IMR-90 (cell line): ENCODE measurements around the gene MAN1C1. TPM values are rescaled to one million over a fixed set of nuclear protein-coding genes. Genes with fewer than 3 reads are reported as not detected.

Experiments
- ATAC-seq: fragments of 200-7000 bp; cut with Tn5 transposase; 2 replicates; pipeline ENCODE4 v1.9.1; 2020; ENCODE audit warnings: low read depth, mild to moderate bottlenecking, moderate library complexity
- BruUV-seq: library from RNA; stranded (reverse); fragments of 400-500 nt; replicated peaks from 2 replicates; lab custom pipeline; 2021; lab: Mats Ljungman, UMichigan
- CTCF ChIA-PET: fragments of 300-600 bp; formaldehyde crosslinking; extraction: SDS; loops from one replicate; lab custom pipeline; 2021; ENCODE audit warnings: antibody characterized with exemption; lab: Yijun Ruan, JAX
- POLR2A ChIA-PET: fragments of 300-600 bp; sonication (Branson Sonifier 250); formaldehyde crosslinking; loops from one replicate; lab custom pipeline; 2022; ENCODE audit warnings: antibody characterized with exemption; ENCODE audit not compliant: unreplicated experiment; lab: Charles Lee
- DNase-seq: peaks from one replicate; pipeline ENCODE4 v3.0.0; 2013
- H2AFZ ChIP-seq: replicated peaks from 2 replicates; pipeline ENCODE3; 2013; ENCODE audit warnings: low read length, mild to moderate bottlenecking; ENCODE audit not compliant: poor library complexity
- H2AK5ac ChIP-seq: 2 replicates; pipeline ENCODE4 v1.6.1; 2013; ENCODE audit warnings: low read depth, low read length, inconsistent platforms
- H2AK9ac ChIP-seq: replicated peaks from 2 replicates; pipeline ENCODE3; 2013; ENCODE audit warnings: mild to moderate bottlenecking, low read depth, low read length, moderate library complexity; ENCODE audit not compliant: poor library complexity
- H2BK120ac ChIP-seq: 2 replicates; pipeline ENCODE4 v1.6.1; 2013; ENCODE audit warnings: low read depth, low read length, inconsistent platforms
- H2BK15ac ChIP-seq: 3 replicates; pipeline ENCODE4 v1.6.1; 2013; ENCODE audit warnings: low read depth, low read length, inconsistent platforms
- H2BK20ac ChIP-seq: 2 replicates; pipeline ENCODE4 v1.6.1; 2013; ENCODE audit warnings: low read depth, mild to moderate bottlenecking, inconsistent platforms, low read length, moderate library complexity
- H2BK5ac ChIP-seq: 2 replicates; pipeline ENCODE4 v1.6.1; 2013; ENCODE audit warnings: mild to moderate bottlenecking, low read depth, low read length, inconsistent platforms; ENCODE audit not compliant: poor library complexity, severe bottlenecking
- H3K14ac ChIP-seq: replicated peaks from 2 replicates; pipeline ENCODE4 v1.6.1; 2013; ENCODE audit warnings: low read depth, low read length, inconsistent platforms
- H3K18ac ChIP-seq: 2 replicates; pipeline ENCODE4 v1.6.1; 2013; ENCODE audit warnings: low read depth, low read length, control low read depth
- H3K23ac ChIP-seq: 2 replicates; pipeline ENCODE4 v1.6.1; 2013; ENCODE audit warnings: low read depth, low read length, inconsistent platforms
- H3K27ac ChIP-seq: 2 replicates; pipeline ENCODE4 v1.5.1; 2013; ENCODE audit warnings: mild to moderate bottlenecking, control low read depth, low read length; ENCODE audit not compliant: insufficient read depth
- H3K27me3 ChIP-seq: 2 replicates; pipeline ENCODE4 v1.6.1; 2013; ENCODE audit warnings: low read length; ENCODE audit not compliant: control insufficient read depth, insufficient read depth
- H3K36me3 ChIP-seq: 2 replicates; pipeline ENCODE4 v1.6.1; 2013; ENCODE audit warnings: low read length, mixed read lengths; ENCODE audit not compliant: control insufficient read depth, insufficient read depth
- H3K4ac ChIP-seq: 2 replicates; pipeline ENCODE4 v1.6.1; 2013; ENCODE audit warnings: low read depth, low read length, inconsistent platforms
- H3K4me1 ChIP-seq: 2 replicates; pipeline ENCODE4 v1.6.1; 2013; ENCODE audit warnings: low read length, mixed read lengths; ENCODE audit not compliant: control insufficient read depth, insufficient read depth
- H3K4me2 ChIP-seq: 2 replicates; pipeline ENCODE4 v1.6.1; 2013; ENCODE audit warnings: low read depth, mild to moderate bottlenecking, control low read depth, low read length, moderate library complexity
- H3K4me3 ChIP-seq: 2 replicates; pipeline ENCODE4 v1.5.1; 2013; ENCODE audit warnings: low read depth, mild to moderate bottlenecking, control low read depth, low read length, moderate library complexity; ENCODE audit not compliant: insufficient read depth
- H3K56ac ChIP-seq: 2 replicates; pipeline ENCODE4 v1.6.1; 2013; ENCODE audit warnings: low read length, inconsistent platforms; ENCODE audit not compliant: insufficient read depth; ENCODE audit errors: extremely low read depth
- H3K79me1 ChIP-seq, 2 experiments: 2 replicates each; pipeline ENCODE4 v1.6.1; 2013; ENCODE audit warnings: low read length in 2 of 2, inconsistent platforms in 1 of 2, low read depth in 1 of 2
- H3K9ac ChIP-seq: 2 replicates; pipeline ENCODE4 v1.6.1; 2013; ENCODE audit warnings: low read depth, low read length, control low read depth
- H3K9me1 ChIP-seq: 2 replicates; pipeline ENCODE4 v1.6.1; 2013; ENCODE audit warnings: low read length, inconsistent platforms; ENCODE audit not compliant: insufficient read depth
- H3K9me3 ChIP-seq: 2 replicates; pipeline ENCODE4 v1.6.1; 2013; ENCODE audit warnings: low read length; ENCODE audit not compliant: control insufficient read depth, insufficient read depth
- H4K20me1 ChIP-seq: 2 replicates; pipeline ENCODE4 v1.6.1; 2013; ENCODE audit warnings: low read length, inconsistent platforms; ENCODE audit not compliant: insufficient read depth
- H4K5ac ChIP-seq: 2 replicates; pipeline ENCODE4 v1.6.1; 2013; ENCODE audit warnings: mild to moderate bottlenecking, low read depth, low read length, control low read depth
- H4K8ac ChIP-seq, 2 experiments: 2 replicates each; pipeline ENCODE4 v1.6.1; 2013; ENCODE audit warnings: low read depth in 2 of 2, low read length in 2 of 2, control low read depth in 1 of 2, inconsistent platforms in 1 of 2
- H4K91ac ChIP-seq: 2 replicates; pipeline ENCODE4 v1.6.1; 2013; ENCODE audit warnings: low read depth, low read length, inconsistent platforms; ENCODE audit not compliant: insufficient read depth
- BHLHE40 ChIP-seq: fragments of 150-350 bp; IDR thresholded peaks from 2 replicates; pipeline ENCODE4 v1.6.1; 2016; ENCODE audit warnings: mild to moderate bottlenecking, low read depth, low read length
- CEBPB ChIP-seq: IDR thresholded peaks from 2 replicates; pipeline ENCODE4 v1.6.1; 2012; ENCODE audit warnings: low read depth, low read length, improper control_type of control experiment
- CHD1 ChIP-seq: IDR thresholded peaks from 2 replicates; pipeline ENCODE4 v1.6.1; 2012; ENCODE audit warnings: low read depth, low read length, improper control_type of control experiment
- ELK1 ChIP-seq: fragments of 150-350 bp; IDR thresholded peaks from 2 replicates; pipeline ENCODE4 v1.6.1; 2016; ENCODE audit warnings: low read depth, mild to moderate bottlenecking, low read length, moderate library complexity, borderline replicate concordance
- FOS ChIP-seq: fragments of 150-350 bp; IDR thresholded peaks from 2 replicates; pipeline ENCODE4 v1.6.1; 2016; ENCODE audit warnings: low read depth, low read length
- MAFK ChIP-seq: IDR thresholded peaks from 2 replicates; pipeline ENCODE4 v1.6.1; 2012; ENCODE audit warnings: low read depth, low read length, improper control_type of control experiment
- MAZ ChIP-seq: IDR thresholded peaks from 2 replicates; pipeline ENCODE4 v1.6.1; 2012; ENCODE audit warnings: low read depth, mild to moderate bottlenecking, low read length, improper control_type of control experiment, moderate library complexity, borderline replicate concordance
- MXI1 ChIP-seq: IDR thresholded peaks from 2 replicates; pipeline ENCODE4 v1.6.1; 2012; ENCODE audit warnings: low read depth, mild to moderate bottlenecking, low read length, moderate library complexity, borderline replicate concordance
- NFE2L2 ChIP-seq: fragments of 150-350 bp; IDR thresholded peaks from 2 replicates; pipeline ENCODE4 v1.6.1; 2016; ENCODE audit warnings: low read depth, mild to moderate bottlenecking, low read length
- POLR2A ChIP-seq: IDR thresholded peaks from 2 replicates; pipeline ENCODE4 v1.6.1; 2012; ENCODE audit warnings: mild to moderate bottlenecking, low read depth, low read length
- RAD21 ChIP-seq: IDR thresholded peaks from 2 replicates; pipeline ENCODE4 v1.6.1; 2012; ENCODE audit warnings: low read length, improper control_type of control experiment
- RCOR1 ChIP-seq: IDR thresholded peaks from 2 replicates; pipeline ENCODE4 v1.6.1; 2012; ENCODE audit warnings: mild to moderate bottlenecking, low read length, improper control_type of control experiment; ENCODE audit not compliant: insufficient replicate concordance
- RFX5 ChIP-seq: IDR thresholded peaks from 2 replicates; pipeline ENCODE4 v1.8.0; 2012; ENCODE audit warnings: low read depth, mild to moderate bottlenecking, low read length, moderate library complexity
- SMC3 ChIP-seq: fragments of 150-350 bp; IDR thresholded peaks from 2 replicates; pipeline ENCODE4 v1.6.1; 2016; ENCODE audit warnings: low read depth, mild to moderate bottlenecking, antibody characterized with exemption, low read length, moderate library complexity
- USF2 ChIP-seq: fragments of 150-350 bp; IDR thresholded peaks from 2 replicates; pipeline ENCODE4 v1.6.1; 2017; ENCODE audit warnings: mild to moderate bottlenecking, antibody characterized with exemption, low read length, low read depth
- WGBS, 2 experiments: methylation state at CpG; one replicate each; pipeline versions ENCODE4 v1.1.5 to v1.1.7; 2013; ENCODE audit warnings: missing lambda C conversion rate in 2 of 2; ENCODE audit not compliant: insufficient read length in 1 of 2; ENCODE audit errors: extremely low coverage in 2 of 2; 5-methylcytosine and 5-hydroxymethylcytosine counted together
- dilution Hi-C: fragments of 300-500 bp; cut with HindIII; formaldehyde crosslinking; loops from one replicate; pipeline ENCODE4 v1.14.3; 2018; ENCODE audit warnings: low sequenced_read_pairs; ENCODE audit not compliant: unreplicated experiment
- in situ Hi-C: fragments of 300-500 bp; cut with MboI; formaldehyde crosslinking; loops from 3 replicates; pipeline ENCODE4 v1.14.3; 2019; ENCODE audit warnings: low sequenced_read_pairs, inconsistent platforms, mixed read lengths
- intact Hi-C: fragments of 100-400 bp; cut with micrococcal nuclease; formaldehyde crosslinking; loops from 2 replicates; pipeline ENCODE4 v1.10.0; 2022
- polyA plus RNA-seq, 3 experiments: library from polyadenylated mRNA; depleted of rRNA; stranded (reverse); fragments of >200 nt; gene quantifications; 2 replicates each; pipeline ENCODE4 v1.2.3, GENCODE V29; 2012; ENCODE audit warnings: low replicate concordance in 1 of 3
- total RNA-seq: library from RNA; depleted of rRNA; stranded (reverse); fragments of >200 nt; gene quantifications from 2 replicates; pipeline ENCODE4 v1.2.3, GENCODE V29; 2012

MAN1C1 gene
- total and polyA plus RNA-seq, 2 of the 4 experiments (the other 2 are of a cell fraction): 3.2 to 11.3 TPM

- Histone ChIP-seq H2AFZ (no peak overlapping the region), H4K91ac (no peak overlapping the region), H4K8ac (no peak overlapping the region), H3K23ac (no peak overlapping the region), H3K56ac (no peak overlapping the region), H3K4me2 (no peak overlapping the region), H3K14ac (no peak overlapping the region), H3K27ac (no peak overlapping the region), H3K4me3 (no peak overlapping the region), H4K20me1 (no peaks in the 10 kb centered on the region), H2BK20ac (no peak overlapping the region), H2BK15ac (no peak overlapping the region), H3K27me3 (no peaks in the 10 kb centered on the region), H3K4ac (no peak overlapping the region), H3K4me1 (no peaks in the 10 kb centered on the region), H2BK5ac (no peak overlapping the region), H3K36me3 (peaks cover 20% of the 10 kb centered on the region; the same call in 1 of the 2 replicates), H2AK5ac (no peak overlapping the region), H3K9ac (no peak overlapping the region), H3K18ac (no peak overlapping the region), H2AK9ac (no peak overlapping the region), H3K79me1 (no peaks in the 10 kb centered on the region), H3K9me3 (no peaks in the 10 kb centered on the region), H2BK120ac (no peak overlapping the region), H3K9me1 (no peaks in the 10 kb centered on the region; the same call in 1 of the 2 replicates), H4K5ac (no peak overlapping the region)
- DNase-seq: no peak
- no peak for TF ChIP-seq RCOR1
- no peak for TF ChIP-seq ELK1
- TF ChIP-seq SMC3: no peak
- no peak for TF ChIP-seq RAD21
- TF ChIP-seq FOS: no peak
- TF ChIP-seq MXI1: no peak
- no peak for TF ChIP-seq RFX5
- no peak for TF ChIP-seq CHD1
- no peak for TF ChIP-seq USF2
- no peak for TF ChIP-seq BHLHE40
- TF ChIP-seq MAFK: no peak
- TF ChIP-seq MAZ: no peak
- no peak for TF ChIP-seq CEBPB
- TF ChIP-seq POLR2A: no peak
- TF ChIP-seq NFE2L2: no peak
- ChIA-PET POLR2A (no interaction called here), CTCF (no interaction called here)
- 71% methylated on average over 5 of the region's 10 CpGs; no CpG with 5 or more reads in 1 of the 2 experiments for WGBS, 2 experiments
- no peak for ATAC-seq
- dilution Hi-C loops: no loop called here
- in situ Hi-C loops: no loop called here
- BruUV-seq: no TSS peak
- intact Hi-C loops: no loop called here
Measured at GRCh38 chr1:25763493-25763892, 146.9 kb downstream of the MAN1C1 start.
